Suprapubic skin (tissue), 4 donors: Measurements from ENCODE around the gene WDR46.
A peak's percentile ranks its signal among the peaks of the same experiment; 100 is the strongest.

Experiments used
- CTCF ChIP-seq, 2 donors: fragments of 200-600 bp in 1 of 2; fragments of 450-650 bp in 1 of 2; sonication (generic) in 1 of 2; IDR thresholded peaks; one replicate each; pipeline ENCODE4 v1.5.1; 2016 to 2019; ENCODE audit warnings: antibody characterized with exemption in 2 of 2, mild to moderate bottlenecking in 1 of 2, moderate library complexity in 1 of 2
- POLR2A ChIP-seq, 2 donors: fragments of 450-650 bp; IDR thresholded peaks; one replicate each; pipeline ENCODE4 v1.6.1; 2017; ENCODE audit warnings: antibody characterized with exemption in 2 of 2, mild to moderate bottlenecking in 2 of 2, moderate library complexity in 2 of 2
- POLR2AphosphoS5 ChIP-seq, 3 donors: sonication (generic); formaldehyde crosslinking; IDR thresholded peaks; one replicate each; pipeline ENCODE4 v1.6.1; 2017; ENCODE audit warnings: antibody characterized with exemption in 3 of 3

GRCh38 chr6:33279971-33280511, 9.0 kb downstream of the WDR46 start:
- TF ChIP-seq CTCF (IDR thresholded peaks at IDR 0.05) (peak; percentile 40 to 49), POLR2A (IDR thresholded peaks at IDR 0.05) (no peak), POLR2AphosphoS5 (IDR thresholded peaks at IDR 0.05) (no peak)
